T-helper 1 cell treated with Interleukin-12 subunit alpha and Interleukin-12 subunit beta and Interleukin-4 antibody, amounts not matched to agents 30 ng/mL and 1 ng/mL, for 36 hours (primary cell): Measurements from ENCODE around the gene GGTLC3. TPM values are rescaled to one million over a fixed set of nuclear protein-coding genes. Genes with fewer than 3 reads are reported as not detected.
"Not testable (repeated sequence)": the region's sequence is repeated elsewhere in the genome, so short reads cannot be mapped to it uniquely, and the experiment has no call there.

ENCODE experiments used
- intact Hi-C: fragments of 100-400 bp; cut with micrococcal nuclease; formaldehyde crosslinking; loops from one replicate; pipeline ENCODE4 v1.15.1; 2024
- total RNA-seq: library from RNA; stranded (reverse); gene quantifications from 2 replicates; pipeline ENCODE4 v1.2.3, GENCODE V29; 2022

Gene GGTLC3
- total RNA-seq, 1 donor from 2014 or later, result not detected

DNA sequence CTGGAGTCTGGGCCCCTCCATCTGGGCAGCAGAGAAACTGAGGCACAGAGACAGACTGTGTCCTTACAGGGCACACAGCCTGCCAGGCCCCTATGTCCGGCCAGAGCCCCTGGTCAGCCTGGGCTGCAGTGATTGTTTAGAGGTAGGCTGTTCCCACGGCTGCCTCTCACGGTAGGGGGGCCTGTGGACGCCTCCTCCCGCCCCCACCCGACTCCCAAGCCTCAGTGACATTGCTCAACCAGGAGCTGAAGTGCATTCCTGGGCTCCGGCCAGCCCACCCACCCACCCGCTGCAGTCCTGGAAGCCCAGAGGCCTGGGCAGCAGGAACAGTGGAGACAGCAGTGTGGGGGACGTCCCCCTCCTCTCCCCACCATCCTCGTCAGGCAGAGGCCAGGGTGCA, 4.5 kb downstream of the GGTLC3 start:
- intact Hi-C loops, result not testable (repeated sequence)

GRCh38 chr22:18512378-18512777, 5.6 kb downstream of the GGTLC3 start:
- intact Hi-C loops, result not testable (repeated sequence)

GRCh38 chr22:18511327-18511726, 6.6 kb downstream of the GGTLC3 start:
- intact Hi-C loops, result not testable (repeated sequence)

DNA sequence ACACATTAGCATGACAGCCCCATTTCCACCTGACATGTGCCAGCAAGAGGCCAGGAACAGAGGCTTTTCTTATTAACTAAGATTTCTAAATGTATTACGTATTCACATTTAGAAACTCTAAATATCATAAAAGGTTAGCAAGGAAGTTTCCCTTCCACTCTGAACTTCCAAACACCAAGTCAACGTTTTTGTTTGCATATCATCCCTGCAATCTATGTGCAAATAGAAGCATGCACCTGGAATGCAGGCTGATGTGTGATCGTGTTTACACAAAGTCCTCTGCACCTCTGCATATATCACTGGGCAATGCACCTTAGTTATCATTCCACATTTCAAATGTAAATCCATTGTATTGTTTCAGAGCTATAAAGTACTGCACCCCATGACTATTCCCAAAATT, 21.7 kb downstream of the GGTLC3 start:
- intact Hi-C loops, result not testable (repeated sequence)

Other genes starting within 250 kb of the GGTLC3 start
- gene TMEM191B, start 9.6 kb upstream of the GGTLC3 start, total RNA-seq, result not detected in 2 replicates
- 0.61 and 0.78 TPM in 2 replicates for gene RIMBP3, start 93.8 kb upstream of the GGTLC3 start, total RNA-seq